Epithelial cell of proximal tubule (primary cell): ENCODE results near the gene PIK3R5. TPM values are rescaled to one million over a fixed set of nuclear protein-coding genes. Genes with fewer than 3 reads are reported as not detected.

Experiments used
- DNase-seq: peaks from one replicate; pipeline ENCODE4 v3.0.0-alpha.2; 2011; ENCODE audit warnings: low read depth
- H3K4me3 ChIP-seq: 2 replicates; pipeline ENCODE4 v1.5.1; 2011; ENCODE audit warnings: low read depth, mild to moderate bottlenecking, low read length
- total RNA-seq: library from RNA; depleted of rRNA; stranded (reverse); fragments of >200 nt; gene quantifications from 2 replicates; pipeline ENCODE4 v1.2.3, GENCODE V29; 2015
- TF ChIP-seq, protein P1 (sequence below): conservative IDR thresholded peaks from 2 replicates; pipeline ENCODE4 v1.5.1; 2012; ENCODE audit warnings: low read depth, mild to moderate bottlenecking, low read length

Gene PIK3R5
- total RNA-seq, 1 donor from 2014 or later = 0.12 TPM

- TF ChIP-seq, protein P1, sequence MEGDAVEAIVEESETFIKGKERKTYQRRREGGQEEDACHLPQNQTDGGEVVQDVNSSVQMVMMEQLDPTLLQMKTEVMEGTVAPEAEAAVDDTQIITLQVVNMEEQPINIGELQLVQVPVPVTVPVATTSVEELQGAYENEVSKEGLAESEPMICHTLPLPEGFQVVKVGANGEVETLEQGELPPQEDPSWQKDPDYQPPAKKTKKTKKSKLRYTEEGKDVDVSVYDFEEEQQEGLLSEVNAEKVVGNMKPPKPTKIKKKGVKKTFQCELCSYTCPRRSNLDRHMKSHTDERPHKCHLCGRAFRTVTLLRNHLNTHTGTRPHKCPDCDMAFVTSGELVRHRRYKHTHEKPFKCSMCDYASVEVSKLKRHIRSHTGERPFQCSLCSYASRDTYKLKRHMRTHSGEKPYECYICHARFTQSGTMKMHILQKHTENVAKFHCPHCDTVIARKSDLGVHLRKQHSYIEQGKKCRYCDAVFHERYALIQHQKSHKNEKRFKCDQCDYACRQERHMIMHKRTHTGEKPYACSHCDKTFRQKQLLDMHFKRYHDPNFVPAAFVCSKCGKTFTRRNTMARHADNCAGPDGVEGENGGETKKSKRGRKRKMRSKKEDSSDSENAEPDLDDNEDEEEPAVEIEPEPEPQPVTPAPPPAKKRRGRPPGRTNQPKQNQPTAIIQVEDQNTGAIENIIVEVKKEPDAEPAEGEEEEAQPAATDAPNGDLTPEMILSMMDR = no peak
- no peak for DNase-seq
- H3K4me3 ChIP-seq = no peak overlapping the region
Observed at GRCh38 chr17:8938933-8939332, 26.6 kb downstream of the PIK3R5 start.

DNA sequence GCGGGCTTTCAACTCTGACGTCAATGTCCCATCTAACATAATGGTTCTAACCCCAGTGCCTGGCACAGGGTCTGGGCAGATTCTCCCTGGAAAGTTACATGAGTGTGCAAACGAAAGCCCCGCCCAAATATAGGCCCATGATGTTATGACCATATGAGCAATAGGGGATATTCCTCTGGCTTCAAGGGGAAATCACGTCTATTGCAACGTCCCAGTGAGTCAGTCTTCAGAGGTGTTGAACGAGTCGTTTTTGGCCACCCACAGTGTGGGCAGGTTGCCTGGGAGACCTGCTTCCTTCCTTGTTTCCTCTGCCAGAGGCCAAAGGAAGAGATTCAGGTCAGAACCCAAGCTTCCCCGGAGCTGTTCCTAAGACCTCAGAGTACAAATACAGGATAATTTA is 30.3 kb downstream of the PIK3R5 start:
- DNase-seq = no peak
- no peak overlapping the region for H3K4me3 ChIP-seq
- TF ChIP-seq, protein P1 = no peak

GRCh38 chr17:8934346-8934745 is 31.2 kb downstream of the PIK3R5 start:
- TF ChIP-seq, protein P1 = no peak
- H3K4me3 ChIP-seq = no peak overlapping the region
- no peak for DNase-seq

- DNase-seq = no peak
- TF ChIP-seq, protein P1 = no peak
- no peak overlapping the region for H3K4me3 ChIP-seq
Observed at GRCh38 chr17:8930649-8931048, 34.9 kb downstream of the PIK3R5 start.

GRCh38 chr17:8928347-8928746 is 37.2 kb downstream of the PIK3R5 start:
- TF ChIP-seq, protein P1 = no peak
- H3K4me3 ChIP-seq = no peak overlapping the region
- DNase-seq = no peak

- H3K4me3 ChIP-seq = no peak overlapping the region
Observed at GRCh38 chr17:8927395-8927794, 38.1 kb downstream of the PIK3R5 start.

GRCh38 chr17:8925808-8926207 is 39.7 kb downstream of the PIK3R5 start:
- H3K4me3 ChIP-seq = no peak overlapping the region
- TF ChIP-seq, protein P1 = no peak
- no peak for DNase-seq

More at GRCh38 chr17:8927395-8927794, 38.1 kb downstream of the PIK3R5 start:
- TF ChIP-seq, protein P1 = no peak
- no peak for DNase-seq
